COLO668 (cell line): ENCODE data around the gene KIAA1328.

Experiments
- DNase-seq: peaks from one replicate; lab custom pipeline; 2025; ENCODE audit not compliant: unreplicated experiment; lab: John Stamatoyannopoulos, UW

The KIAA1328 gene

DNA sequence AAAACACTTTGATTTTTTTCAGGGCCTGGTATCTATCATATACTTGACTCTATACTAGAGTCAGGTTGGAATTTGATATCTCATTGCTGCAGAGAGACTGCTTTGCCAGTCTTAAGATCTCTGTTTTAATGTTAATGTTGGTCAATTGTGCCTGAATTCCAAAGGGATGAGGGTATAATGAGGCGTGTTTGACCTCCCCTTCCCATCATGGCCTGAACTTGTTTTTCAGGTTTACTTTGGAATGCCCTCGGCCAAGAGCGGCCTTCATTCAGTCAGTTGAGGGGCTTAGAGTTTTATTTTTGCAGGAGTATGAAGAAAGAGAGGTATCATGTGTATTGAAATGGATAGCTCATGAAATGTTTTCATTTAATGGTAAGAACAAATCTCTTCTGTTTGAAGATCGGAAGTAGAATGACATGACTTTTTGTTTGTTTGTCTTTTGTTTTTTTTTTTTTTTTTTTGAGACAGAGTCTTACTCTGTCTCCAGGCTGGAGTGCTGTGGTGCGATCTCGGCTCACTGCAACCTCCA is 119.0 kb downstream of the KIAA1328 start:
- no peak for DNase-seq

DNA sequence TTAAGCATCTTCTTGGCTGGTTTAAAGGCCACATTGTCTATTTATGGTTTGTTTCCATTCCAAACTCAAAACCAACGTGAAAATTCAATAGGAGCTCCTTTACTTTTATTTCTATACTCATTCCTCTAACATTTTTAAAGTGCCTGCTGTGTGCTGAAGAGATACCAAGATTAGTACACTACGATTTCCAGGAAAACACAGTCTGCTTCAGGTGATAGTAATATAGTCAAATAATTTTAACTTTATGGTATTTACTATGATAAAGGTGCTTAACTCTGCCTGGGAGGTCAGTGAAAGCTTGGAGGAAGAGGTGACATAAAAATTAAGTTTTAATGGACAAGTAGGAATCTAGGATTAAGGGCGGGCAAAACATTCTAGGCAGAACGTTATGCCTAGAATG is 121.4 kb downstream of the KIAA1328 start:
- DNase-seq = no peak

DNA sequence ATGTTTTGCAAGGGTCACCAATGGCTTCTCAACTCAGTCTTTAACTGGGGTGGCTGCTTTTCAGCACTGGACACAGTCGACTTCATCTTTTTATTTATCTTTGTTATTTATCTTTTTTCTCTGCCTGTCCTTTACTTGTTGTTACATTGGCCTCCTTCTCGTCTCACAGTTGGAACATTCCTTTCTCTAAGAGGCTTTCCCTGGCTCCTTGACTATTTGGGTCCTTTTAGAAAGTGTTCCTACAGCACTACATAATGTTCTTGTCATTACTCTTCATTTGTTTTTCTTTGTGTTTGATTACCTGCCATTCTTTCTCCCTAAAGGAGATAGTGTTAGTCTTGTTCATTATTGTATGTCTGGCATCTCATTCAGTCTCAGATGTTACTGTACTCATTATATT is 122.0 kb downstream of the KIAA1328 start:
- no peak for DNase-seq

DNA sequence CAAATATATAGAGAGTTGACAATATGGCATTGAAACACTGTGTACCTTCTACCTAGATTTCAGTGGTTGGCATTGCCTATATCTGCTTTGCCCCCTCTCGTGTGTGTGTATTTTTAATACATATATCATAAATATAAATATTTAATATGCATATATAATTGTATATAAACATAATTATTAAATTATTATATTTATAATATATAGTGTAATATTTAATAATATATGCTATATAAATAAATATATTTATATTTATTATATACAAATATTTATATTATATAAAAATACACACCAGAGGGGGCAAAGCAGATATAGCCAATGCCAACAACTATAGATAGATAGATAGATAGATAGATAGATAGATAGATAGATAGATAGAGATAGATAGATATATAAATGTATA is 124.1 kb downstream of the KIAA1328 start:
- DNase-seq = no peak

DNA sequence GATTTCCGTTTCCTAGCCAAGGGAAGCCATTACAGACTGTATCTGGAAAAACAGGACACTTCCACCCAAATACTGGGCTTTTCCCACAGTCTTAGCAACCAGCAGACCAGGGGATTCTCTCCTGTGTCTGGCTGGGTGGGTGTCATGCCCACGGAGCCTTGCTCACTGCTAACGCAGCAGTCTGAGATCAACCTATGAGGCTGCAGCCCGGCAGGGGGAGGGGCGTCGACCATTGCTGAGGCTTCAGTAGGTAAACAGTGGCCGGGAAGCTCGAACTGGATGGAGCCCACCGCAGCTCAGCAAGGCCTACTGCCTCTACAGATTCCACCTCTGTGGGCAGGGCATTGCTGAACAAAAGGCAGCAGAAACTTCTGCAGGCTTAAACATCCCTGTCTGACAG is 131.1 kb downstream of the KIAA1328 start:
- no peak for DNase-seq

DNA sequence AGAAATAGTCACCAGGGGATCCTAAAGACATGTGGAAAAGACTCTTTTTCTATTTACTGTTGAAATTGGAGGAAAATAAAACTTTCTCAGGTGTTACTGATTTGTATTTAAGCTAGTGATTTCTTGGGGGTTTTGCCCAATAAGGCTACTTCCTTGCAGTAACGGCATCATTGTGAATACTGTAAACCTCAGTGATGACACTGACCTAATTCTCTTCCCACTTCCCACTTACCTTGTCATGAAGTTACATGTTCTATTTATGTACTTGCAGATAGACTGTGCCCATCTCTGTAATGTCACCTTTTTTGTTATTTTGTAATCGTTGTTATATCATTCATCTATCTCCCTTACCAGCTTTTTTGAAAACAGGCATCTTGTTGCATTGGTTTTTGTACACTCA is 134.5 kb downstream of the KIAA1328 start:
- no peak for DNase-seq

DNA sequence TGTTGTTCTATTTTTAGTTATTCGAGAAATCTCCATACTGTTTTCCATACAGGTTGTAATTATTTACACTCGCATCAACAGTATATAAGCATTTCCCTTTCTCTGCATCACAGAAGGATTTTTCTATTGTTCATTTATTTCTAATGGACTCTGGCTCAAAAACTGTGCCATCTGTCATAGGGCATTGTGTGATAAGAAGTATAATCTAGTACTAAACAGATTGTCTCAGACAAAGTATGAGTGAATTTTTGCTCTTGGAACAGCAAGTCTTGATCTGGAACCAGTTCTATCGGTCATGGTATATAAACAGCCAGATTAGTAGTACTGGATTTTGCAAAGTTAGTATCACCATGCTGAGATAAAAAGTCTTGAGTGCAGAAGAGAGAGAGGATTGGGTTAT is 145.8 kb downstream of the KIAA1328 start:
- DNase-seq = no peak

DNA sequence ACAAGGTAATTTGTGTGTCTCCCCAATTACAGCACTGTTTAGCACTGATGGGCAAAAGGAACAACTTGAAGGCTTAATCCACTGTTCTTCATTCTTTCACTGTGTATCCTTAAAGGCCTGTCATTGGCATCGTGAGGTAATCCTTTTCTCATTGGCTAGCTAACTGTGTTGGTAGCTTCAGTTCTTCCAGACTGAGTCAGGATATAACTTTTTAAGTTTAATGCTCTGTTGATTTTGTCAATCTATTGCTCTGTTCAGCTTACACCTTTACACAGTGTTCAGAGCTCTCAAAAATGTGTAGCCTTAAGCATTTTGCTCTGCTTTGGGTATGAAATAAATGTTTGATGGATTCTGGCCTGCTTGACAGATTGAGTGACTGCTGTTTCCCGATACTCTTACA is 148.2 kb downstream of the KIAA1328 start:
- DNase-seq = no peak

DNA sequence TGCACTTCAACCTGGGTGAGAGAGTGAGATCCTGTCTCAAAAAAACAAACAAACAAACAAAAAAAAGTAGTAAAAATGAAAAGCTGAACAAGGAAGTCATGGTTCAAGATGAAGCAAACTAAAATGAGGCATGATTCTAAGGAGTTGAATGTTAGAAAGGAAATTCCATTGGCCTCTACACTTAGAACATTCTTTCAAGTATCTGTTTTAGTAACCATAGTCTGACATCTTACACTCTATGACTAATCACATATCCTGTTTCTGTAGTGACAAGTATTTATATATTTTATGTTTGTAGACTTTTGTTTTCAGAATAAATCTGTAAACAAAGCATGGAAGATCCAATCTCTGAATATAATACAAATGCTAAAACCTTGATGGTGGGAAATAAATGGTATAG is 164.1 kb downstream of the KIAA1328 start:
- DNase-seq = no peak

DNA sequence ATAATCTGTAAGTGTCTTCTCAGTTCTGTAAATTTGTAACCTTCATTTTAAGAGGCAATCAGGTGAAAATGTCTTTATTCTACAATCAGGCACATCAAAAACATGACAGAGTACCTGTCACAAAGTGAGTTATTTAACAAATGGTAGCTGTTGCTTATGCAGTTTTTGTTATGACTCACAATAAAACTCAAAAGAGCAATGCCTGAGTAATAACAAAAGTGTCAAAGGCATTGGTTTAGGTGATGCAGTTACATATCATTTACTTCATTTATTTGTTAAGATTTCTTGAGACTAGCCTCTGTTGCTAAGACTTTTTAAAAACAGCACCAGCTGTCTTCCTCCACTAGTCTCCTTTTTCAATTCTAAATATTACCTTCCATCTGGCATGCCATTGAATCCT is 177.8 kb downstream of the KIAA1328 start:
- DNase-seq = no peak

DNA sequence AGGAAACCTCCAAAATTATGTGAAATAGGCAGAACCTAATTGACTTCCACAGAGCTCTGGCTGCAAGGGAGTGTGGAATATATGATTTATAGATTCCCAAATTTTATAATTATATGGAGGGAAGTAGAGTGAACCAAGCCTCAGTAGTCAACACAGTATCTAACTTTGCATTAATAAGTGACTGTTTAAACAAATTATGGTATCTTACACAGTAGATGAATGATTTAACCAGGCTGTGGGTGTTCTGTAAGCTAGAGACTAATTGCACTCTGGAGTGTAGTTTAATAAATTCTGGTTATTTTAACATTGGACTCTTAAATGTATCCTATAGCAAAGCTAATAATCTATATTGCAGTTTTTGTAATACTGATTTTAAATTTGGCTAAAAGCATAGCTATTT is 183.5 kb downstream of the KIAA1328 start:
- DNase-seq = no peak

DNA sequence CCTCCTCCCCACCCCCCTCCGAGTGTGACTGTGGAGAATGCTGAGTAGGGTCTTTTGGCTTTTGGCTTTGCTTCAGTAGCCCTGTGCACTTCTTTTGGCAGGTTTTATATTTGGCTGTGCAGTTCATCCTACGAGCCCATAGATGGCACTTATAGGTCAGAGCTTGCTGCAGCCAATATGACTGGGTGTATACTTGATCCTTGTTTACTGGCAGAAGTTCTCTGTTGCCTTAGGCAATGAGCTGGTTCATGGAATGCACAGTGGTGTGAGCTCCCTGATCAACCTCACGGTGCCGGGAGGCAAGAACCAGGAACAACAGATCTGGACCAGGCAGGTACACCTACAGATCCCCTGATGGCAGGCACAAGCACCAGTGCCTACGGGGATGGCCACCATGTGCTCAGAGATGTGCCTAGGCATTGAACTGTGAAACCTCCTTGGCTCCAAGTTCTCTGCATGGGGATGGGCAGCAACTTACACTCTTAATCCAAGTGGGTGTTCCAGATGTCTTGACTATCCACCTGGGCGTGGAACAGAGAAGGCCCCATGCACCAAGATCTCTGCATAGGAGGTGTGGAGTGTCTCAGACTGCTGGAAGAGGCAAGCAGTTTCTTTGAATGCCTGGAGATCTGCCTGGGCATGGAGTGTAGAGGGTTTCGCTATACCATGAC is 190.4 kb downstream of the KIAA1328 start:
- peak; percentile 32 for DNase-seq

DNA sequence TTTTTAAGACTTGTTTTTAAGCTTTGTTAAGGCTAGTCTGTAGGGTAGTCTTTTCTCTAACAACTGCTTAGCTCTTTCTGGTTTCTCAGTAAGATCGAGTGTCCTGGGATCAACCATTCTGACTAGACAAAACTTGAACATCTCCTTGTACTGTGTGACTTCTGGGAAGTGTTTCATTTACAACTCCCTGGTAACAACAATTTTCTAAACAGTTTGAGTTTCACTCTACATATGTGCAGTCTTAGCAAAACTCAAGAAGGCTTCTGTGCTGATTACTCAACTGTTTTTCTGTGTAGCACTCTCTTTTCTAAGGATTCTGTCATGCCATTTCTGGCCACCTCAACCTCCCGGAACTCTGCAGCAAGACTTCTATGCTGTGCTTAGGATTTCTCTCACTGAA is 204.5 kb downstream of the KIAA1328 start:
- no peak for DNase-seq

DNA sequence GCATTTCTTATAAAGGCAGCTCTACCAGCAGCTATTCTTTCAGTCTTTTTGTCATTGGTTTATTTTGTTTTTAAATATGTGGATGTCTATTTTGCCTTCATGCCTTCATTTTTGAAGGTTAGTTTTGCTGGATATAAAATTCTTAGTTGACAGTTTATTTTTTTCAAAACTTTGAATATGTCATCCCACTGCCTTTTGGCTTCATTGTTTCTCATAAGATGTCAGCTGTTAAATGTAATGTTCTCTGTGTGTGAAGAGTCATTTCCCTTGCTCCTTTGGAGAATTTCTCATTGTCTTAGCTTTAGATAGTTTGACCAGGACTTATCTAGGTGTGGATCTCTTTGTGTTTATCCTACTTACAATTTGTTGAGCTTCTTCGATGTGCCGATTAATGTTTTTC is 213.5 kb downstream of the KIAA1328 start:
- DNase-seq = no peak

DNA sequence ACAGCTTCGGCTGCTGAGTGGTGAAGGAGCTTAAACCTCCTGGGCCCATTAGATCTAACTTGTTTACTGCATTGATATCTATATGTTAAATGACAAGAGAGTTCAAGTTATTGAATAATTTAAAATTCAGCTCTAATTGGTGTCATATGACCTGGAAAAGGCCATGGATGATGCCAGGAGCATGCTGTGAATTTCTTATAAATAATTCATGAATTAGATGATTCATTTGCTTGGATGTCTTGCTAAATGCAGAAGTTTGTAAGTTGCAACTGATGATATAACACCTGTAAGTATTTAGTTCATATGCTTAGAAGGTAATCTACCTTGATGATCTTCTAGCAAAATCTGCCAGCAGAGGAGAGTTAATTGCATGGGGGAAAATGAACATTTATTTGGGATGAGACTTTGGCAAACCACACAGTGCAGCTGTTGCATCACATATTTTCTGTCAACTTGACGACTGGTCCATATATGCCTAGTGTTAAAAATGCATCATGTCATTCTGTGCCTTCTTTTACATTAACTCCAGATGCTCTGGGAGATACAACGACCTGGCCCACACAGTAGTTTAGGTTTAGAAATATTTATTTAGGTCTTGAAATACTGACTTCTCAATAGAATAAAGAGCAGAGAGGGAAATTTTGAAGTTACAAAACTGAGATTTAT is 226.3 kb downstream of the KIAA1328 start:
- DNase-seq = no peak

DNA sequence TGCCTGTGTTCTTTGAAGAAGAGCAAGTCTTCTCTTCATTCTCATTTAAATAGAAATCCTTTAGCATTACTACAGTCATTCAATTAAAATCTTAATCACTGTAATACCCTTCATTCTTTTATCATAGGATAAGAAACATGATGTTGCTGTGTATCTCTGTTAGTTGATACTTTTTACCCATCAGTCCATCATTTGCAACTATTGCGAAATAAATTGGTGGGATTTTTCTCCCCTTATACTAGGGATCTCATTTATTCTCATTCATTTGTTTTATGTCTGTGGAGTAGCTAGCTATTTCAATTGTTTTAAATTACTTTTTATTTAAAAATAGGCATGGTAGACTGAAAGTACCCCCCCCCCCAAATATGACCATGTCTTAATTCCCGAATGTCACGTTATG is 235.3 kb downstream of the KIAA1328 start:
- no peak for DNase-seq

DNA sequence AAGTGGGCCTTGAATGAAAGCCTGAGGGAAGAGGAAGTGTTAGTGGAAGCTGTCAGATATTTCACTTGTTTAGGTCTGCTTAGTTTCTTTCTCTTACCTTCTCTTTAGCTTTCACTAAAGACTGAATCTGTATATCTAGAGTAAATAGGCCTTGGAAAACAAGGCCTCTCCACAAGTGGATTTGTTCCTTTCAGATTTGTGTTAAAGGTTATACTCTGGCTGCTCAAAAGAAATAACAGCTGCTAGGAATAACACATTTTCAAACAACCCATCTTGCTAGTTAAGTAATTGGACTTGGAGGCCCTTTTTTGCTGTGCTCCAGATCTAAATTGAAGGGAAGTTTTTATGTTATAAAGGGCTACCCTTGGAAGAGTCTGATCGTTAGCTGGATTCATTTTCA is 236.3 kb downstream of the KIAA1328 start:
- no peak for DNase-seq

DNA sequence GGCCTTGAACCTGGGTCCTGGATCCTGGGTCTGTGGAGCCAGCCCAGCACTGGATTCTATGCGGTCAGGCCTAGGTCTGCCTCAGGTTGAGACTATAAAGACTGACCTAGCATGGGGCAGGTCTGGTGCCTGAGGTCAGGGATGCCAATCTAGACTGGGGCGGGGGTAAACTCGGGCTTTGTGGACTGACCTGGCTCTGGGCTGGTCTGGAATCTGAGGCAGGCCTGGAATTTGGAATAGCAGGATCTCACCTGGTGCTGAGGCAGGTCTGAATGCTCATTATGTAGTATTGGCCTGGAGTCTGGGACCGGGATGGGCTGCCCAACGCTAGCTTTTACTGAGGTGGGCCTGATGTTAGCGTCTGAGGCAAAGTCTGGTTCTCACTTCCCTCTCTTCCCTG is 256.0 kb downstream of the KIAA1328 start:
- DNase-seq = no peak

DNA sequence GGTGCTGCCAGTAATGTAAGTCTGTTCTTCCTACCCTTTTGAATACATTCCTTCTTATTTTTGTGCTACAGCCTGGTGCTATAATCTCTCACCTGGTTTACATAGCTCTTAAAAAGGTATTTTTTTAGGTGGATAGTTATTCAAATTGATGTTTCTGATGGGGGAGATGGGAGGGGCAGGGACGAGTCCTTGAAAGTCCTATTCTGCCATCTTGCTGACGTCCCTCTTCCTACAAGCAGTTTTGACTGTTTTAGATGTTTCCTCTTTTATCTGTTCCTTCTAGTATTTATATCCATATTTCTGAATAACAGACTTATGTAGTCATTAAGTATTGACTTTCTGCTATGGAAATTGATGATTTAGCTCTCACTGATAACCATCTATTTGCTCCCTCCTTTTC is 256.4 kb downstream of the KIAA1328 start:
- no peak for DNase-seq

DNA sequence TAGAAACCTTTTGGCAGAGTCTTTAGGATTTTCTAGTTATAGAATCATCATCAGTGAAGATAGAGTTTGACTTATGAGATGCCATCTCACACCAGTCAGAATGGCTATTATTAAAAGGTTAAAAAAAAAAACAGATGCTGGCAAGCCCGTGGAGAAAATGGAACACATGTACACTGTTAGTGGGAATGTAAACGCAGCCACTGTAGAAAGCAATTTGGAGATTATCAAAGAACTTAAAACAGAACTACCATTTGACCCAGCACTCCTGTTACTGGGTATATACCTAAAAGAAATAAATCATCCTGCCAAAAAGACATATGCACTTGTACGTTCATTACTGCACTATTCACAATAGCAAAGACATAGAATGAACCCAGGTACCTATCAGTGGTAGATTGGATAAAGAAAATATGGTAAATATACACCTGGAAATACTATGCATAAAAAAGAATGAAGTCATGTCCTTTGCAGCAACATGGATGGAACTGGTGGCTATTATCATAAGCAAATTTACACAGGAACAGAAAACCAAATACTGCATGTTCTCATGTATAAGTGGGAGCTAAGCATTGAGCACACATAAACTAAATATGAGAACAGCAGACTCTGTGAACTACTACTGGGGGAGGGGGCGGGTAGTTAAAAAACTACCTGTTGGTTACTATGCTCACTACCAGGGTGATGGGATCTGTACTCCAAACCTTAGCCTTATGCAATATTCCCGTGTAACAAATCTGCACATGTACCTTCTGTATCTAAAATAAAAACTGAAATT is 279.0 kb downstream of the KIAA1328 start:
- peak; percentile 51 for DNase-seq

DNA sequence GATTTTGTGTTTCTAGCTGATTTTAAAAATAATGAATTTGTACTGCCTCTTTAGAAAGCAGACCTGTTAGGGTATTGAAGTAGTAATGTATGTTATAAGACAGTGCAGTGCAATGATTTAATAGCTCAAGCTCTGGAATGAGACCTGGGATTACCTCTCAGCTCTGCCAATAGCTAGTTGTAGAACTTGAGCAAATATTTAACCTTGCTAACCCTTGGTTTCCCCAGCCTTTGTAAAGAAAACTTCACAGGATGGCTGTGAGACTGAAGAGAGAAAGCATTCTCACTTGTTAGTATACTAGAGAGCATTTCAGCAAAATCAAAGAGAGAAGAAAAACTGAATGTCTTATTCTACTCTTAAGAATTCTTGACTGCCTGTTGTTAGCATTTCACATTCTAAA is 293.9 kb downstream of the KIAA1328 start:
- DNase-seq = no peak

DNA sequence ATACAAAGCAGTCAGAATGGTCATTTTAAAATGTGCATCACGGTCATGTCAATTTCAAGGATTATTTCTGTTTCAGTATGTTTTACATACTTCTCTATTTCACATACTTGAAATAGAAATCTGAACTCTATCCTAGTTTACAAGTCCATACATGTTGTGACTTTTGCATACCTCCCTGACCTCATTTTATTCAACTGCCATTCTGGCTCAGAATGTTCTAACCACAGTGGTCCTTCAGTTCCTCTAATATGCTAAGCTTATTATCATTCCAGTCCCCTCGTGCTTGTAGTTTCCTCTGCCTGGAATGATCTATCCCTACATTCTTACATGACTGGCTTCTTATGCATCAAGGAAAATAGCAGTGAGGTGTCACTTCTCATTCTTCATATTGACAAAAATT is 295.6 kb downstream of the KIAA1328 start:
- DNase-seq = no peak
